ENCODE data around the gene PRODH2. TPM values are rescaled to one million over a fixed set of nuclear protein-coding genes. Genes with fewer than 3 reads are reported as not detected.

PRODH2 gene
- not detected in 2 replicates for total RNA-seq (2014; rRNA removed; shearing (Covaris generic))
- polyA plus RNA-seq (2015; cell fraction: cytosol; rRNA removed): not detected in 2 replicates
- polyA plus RNA-seq (2015; cell fraction: nucleus; rRNA removed): not detected in 2 replicates

GRCh38 chr19:35812220-35813042 lies at the start of gene PRODH2:
Gene PRODH2 (minus strand): TSS chr19:35812845. CDS start chr19:35812805, 40 bp downstream.
- DNase-seq (ENCODE audit: low read depth): no peak

- DNase-seq (ENCODE audit: low read depth): no peak
Observed at GRCh38 chr19:35861640-35862160, 49.1 kb upstream of the PRODH2 start.

- no peak for DNase-seq (ENCODE audit: low read depth)
Observed at GRCh38 chr19:35860818-35861639, 48.4 kb upstream of the PRODH2 start.

- no peak for DNase-seq (ENCODE audit: low read depth)
Observed at GRCh38 chr19:35860436-35860817, 47.8 kb upstream of the PRODH2 start.

GRCh38 chr19:35859414-35859813 lies 46.8 kb upstream of the PRODH2 start:
- no peak for DNase-seq (ENCODE audit: low read depth)

- no peak for DNase-seq (ENCODE audit: low read depth)
Observed at GRCh38 chr19:35858311-35858710, 45.7 kb upstream of the PRODH2 start.

- DNase-seq (ENCODE audit: low read depth): no peak
Observed at GRCh38 chr19:35856546-35857149, 44.0 kb upstream of the PRODH2 start, which contains the start of gene KIRREL2. Gene KIRREL2 (plus strand): TSS chr19:35856911. CDS start chr19:35857120, 209 bp downstream.

- DNase-seq (ENCODE audit: low read depth): no peak
Observed at GRCh38 chr19:35853038-35853756, 40.6 kb upstream of the PRODH2 start.

- DNase-seq (ENCODE audit: low read depth): no peak
Observed at GRCh38 chr19:35852029-35852780, 39.6 kb upstream of the PRODH2 start, which contains the start of gene NPHS1. Gene NPHS1 (minus strand): TSS chr19:35852504. CDS start chr19:35851837, 667 bp downstream.

- no peak for DNase-seq (ENCODE audit: low read depth)
Observed at GRCh38 chr19:35851213-35852028, 38.8 kb upstream of the PRODH2 start.

GRCh38 chr19:35848919-35849505 lies 36.4 kb upstream of the PRODH2 start:
- no peak for DNase-seq (ENCODE audit: low read depth)

- no peak for DNase-seq (ENCODE audit: low read depth)
Observed at GRCh38 chr19:35848486-35848885, 35.8 kb upstream of the PRODH2 start.

GRCh38 chr19:35847911-35848310 lies 35.3 kb upstream of the PRODH2 start:
- DNase-seq (ENCODE audit: low read depth): no peak

GRCh38 chr19:35846038-35846668 lies 33.5 kb upstream of the PRODH2 start:
- DNase-seq (ENCODE audit: low read depth): no peak

GRCh38 chr19:35845215-35846037 lies 32.8 kb upstream of the PRODH2 start:
- DNase-seq (ENCODE audit: low read depth): no peak

GRCh38 chr19:35844482-35845214 lies 32.0 kb upstream of the PRODH2 start:
- no peak for DNase-seq (ENCODE audit: low read depth)

All from HT1080 (cell line).